HFF-Myc (cell line): ENCODE results near the gene WDR62.

Experiments
- DNase-seq: peaks from one replicate; pipeline ENCODE4 v3.0.0-alpha.2; 2011; ENCODE audit warnings: low read depth; ENCODE audit errors: extremely low read depth
- H3K4me3 ChIP-seq: replicated peaks from 2 replicates; pipeline ENCODE4 v1.5.1; 2011; ENCODE audit warnings: low read depth, mild to moderate bottlenecking, control low read depth, low read length
- CTCF ChIP-seq: IDR thresholded peaks from 2 replicates; pipeline ENCODE4 v1.5.1; 2012; ENCODE audit warnings: mild to moderate bottlenecking, low read depth, low read length, control low read depth; ENCODE audit errors: missing control alignments

Gene WDR62

DNA sequence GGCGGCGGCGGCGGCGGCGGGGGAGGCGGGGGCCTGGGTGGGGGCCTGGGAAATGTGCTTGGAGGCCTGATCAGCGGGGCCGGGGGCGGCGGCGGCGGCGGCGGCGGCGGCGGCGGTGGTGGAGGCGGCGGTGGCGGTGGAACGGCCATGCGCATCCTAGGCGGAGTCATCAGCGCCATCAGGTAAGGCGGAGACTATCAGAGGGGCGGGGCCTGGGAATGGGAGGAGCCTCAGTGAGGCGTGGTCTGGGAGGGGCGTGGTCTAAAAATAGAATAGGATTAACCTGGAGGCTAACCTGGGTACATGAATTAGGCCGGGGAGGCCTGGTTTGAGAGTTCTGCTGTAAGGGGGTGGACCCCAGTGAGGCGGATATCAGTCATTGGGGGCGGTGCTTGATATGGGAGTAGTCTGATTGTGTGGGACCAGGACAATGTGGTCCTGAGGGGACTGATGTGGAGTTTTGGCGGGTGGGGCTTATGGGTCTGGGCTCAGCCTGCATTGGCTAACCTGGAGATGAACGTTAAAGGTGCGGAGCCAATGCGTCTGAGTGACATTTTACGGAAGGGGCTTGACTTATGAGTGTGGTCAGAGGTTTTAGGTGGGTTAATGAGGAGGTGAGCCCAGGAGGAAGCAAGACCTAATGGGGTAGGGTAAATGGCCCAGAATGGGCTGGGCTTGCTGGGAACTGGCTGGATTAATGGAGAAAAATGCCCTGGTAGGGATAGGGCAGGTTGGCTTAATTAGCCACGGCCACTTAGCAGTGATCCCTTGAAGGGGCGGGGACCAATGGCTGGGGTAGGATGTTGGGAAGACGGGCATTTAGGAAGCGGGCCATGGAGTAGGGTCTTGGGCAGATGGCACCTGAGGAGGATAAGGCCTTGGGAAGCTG, 86.6 kb downstream of the WDR62 start:
- H3K4me3 ChIP-seq: peak overlapping the region; percentile 99
- no peak for TF ChIP-seq CTCF
- DNase-seq: peak; percentile 59

- H3K4me3 ChIP-seq: no peak overlapping the region; the same call in 1 of the 2 replicates
- no peak for TF ChIP-seq CTCF
- DNase-seq: no peak
These were observed 87.3 kb downstream of the WDR62 start for GRCh38 chr19:36142046-36142445.

DNA sequence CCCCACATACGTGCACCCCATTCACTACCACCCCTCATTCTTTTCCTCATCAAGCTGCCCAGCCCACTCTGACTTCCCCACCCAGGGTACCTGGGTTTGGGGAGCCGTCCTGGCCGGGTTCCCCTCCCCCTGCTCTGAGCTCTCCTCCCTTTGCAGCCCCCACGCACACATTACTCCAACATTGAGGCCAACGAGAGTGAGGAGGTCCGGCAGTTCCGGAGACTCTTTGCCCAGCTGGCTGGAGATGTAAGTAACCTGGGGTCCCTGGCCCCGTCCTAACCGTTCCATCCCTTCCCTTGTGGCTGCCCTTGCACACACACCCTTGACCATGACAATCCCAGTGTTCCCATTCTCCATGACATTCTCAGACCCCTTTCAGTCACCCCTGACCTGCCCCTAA, 87.8 kb downstream of the WDR62 start:
- H3K4me3 ChIP-seq: no peak overlapping the region
- no peak for TF ChIP-seq CTCF

GRCh38 chr19:36144624-36145023, 89.9 kb downstream of the WDR62 start:
- TF ChIP-seq CTCF: no peak
- DNase-seq: no peak
- H3K4me3 ChIP-seq: no peak overlapping the region

More for the DNA sequence above, 87.8 kb downstream of the WDR62 start:
- DNase-seq: no peak

- no peak for TF ChIP-seq CTCF
- H3K4me3 ChIP-seq: no peak overlapping the region
- no peak for DNase-seq
These were observed 95.1 kb downstream of the WDR62 start for GRCh38 chr19:36149673-36150406.

GRCh38 chr19:36150586-36150985, 95.9 kb downstream of the WDR62 start:
- TF ChIP-seq CTCF: no peak
- no peak for DNase-seq
- H3K4me3 ChIP-seq: no peak overlapping the region
